Measurements from ENCODE around the gene MATR3.
"Not testable (repeated sequence)": the region's sequence is repeated elsewhere in the genome, so short reads cannot be mapped to it uniquely, and the experiment has no call there.

Gene MATR3

DNA sequence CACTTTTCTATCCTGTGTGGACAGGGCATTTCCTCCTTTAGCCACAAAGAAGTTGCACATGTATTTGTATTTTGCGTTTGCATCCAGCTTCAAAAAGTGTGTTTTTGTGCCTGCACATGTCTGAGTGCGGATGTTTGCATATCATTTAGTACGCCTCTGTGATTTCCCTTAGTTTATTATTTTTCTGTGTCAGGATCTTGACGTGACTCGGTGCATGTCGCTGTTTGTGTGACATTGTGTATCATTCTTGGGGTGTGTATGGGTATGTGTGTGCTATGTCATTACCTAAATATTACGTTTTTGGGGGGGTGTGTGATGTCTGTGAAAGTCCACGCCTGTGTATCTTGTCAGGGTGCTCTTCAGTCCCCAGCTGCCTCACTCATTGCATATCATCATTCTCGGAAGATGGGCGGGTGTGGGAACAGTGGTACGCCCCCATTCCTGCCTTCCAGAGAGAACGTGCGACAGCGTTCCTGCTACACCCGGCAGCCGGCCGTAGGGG lies 47.7 kb downstream of the MATR3 start:
- peaks cover 24% of the 10 kb centered on the region for H3K4me1 ChIP-seq (ENCODE audit: insufficient read depth, low read length)
- peak overlapping the region; percentile 16 for H3K27ac ChIP-seq (ENCODE audit: low read depth, low read length)
- peak overlapping the region; percentile 39 for H3K9ac ChIP-seq (ENCODE audit: low read length)
- no peaks in the 10 kb centered on the region for H3K36me3 ChIP-seq (ENCODE audit: insufficient read depth, low read length)
- H3K4me3 ChIP-seq (ENCODE audit: low read depth in 1 of 2, low read length in 2 of 2), result peak overlapping the region; percentile 45 to 95
- no peaks in the 10 kb centered on the region for H3K9me3 ChIP-seq (ENCODE audit: low read length)
- no peaks in the 10 kb centered on the region for H3K27me3 ChIP-seq (ENCODE audit: control insufficient read depth in 1 of 2, insufficient read depth in 2 of 2, low read length in 2 of 2)

- H3K9ac ChIP-seq (ENCODE audit: low read length), result peak within 1 kb of the TSS; percentile 90
- no peaks in the 10 kb centered on the region for H3K27me3 ChIP-seq (ENCODE audit: control insufficient read depth in 1 of 2, insufficient read depth in 2 of 2, low read length in 2 of 2)
- H3K36me3 ChIP-seq (ENCODE audit: insufficient read depth, low read length), result no peaks in the 10 kb centered on the region
- H3K27ac ChIP-seq (ENCODE audit: low read depth, low read length), result peak within 1 kb of the TSS; percentile 98
- no peaks in the 10 kb centered on the region for H3K9me3 ChIP-seq (ENCODE audit: low read length)
- H3K4me3 ChIP-seq (ENCODE audit: low read depth in 1 of 2, low read length in 2 of 2), result peak within 1 kb of the TSS; percentile 45 to 95
- H3K4me1 ChIP-seq (ENCODE audit: insufficient read depth, low read length), result peaks cover 24% of the 10 kb centered on the region
Measured at GRCh38 chr5:139341689-139342422, 48.3 kb downstream of the MATR3 start, which contains the start of gene PAIP2. Gene PAIP2, plus strand, starts transcription at chr5:139341854. Its CDS starts 21,931 bp downstream, at chr5:139363785.

- Histone ChIP-seq H3K4me1 (ENCODE audit: insufficient read depth, low read length) (peaks cover 24% of the 10 kb centered on the region), H3K27ac (ENCODE audit: low read depth, low read length) (peak overlapping the region; percentile 98)
Measured at GRCh38 chr5:139342423-139342723, 48.8 kb downstream of the MATR3 start.

GRCh38 chr5:139343476-139343875 lies 49.9 kb downstream of the MATR3 start:
- Histone ChIP-seq H3K36me3 (ENCODE audit: insufficient read depth, low read length) (no peaks in the 10 kb centered on the region), H3K27ac (ENCODE audit: low read depth, low read length) (no peak overlapping the region), H3K9ac (ENCODE audit: low read length) (no peak overlapping the region), H3K9me3 (ENCODE audit: low read length) (no peaks in the 10 kb centered on the region), H3K27me3 (ENCODE audit: control insufficient read depth in 1 of 2, insufficient read depth in 2 of 2, low read length in 2 of 2) (no peaks in the 10 kb centered on the region), H3K4me3 (ENCODE audit: low read depth in 1 of 2, low read length in 2 of 2) (peak overlapping the region in 1 of 2 donors; percentile 95), H3K4me1 (ENCODE audit: insufficient read depth, low read length) (peaks cover 24% of the 10 kb centered on the region)

More at GRCh38 chr5:139342423-139342723, 48.8 kb downstream of the MATR3 start:
- H3K36me3 ChIP-seq (ENCODE audit: insufficient read depth, low read length), result no peaks in the 10 kb centered on the region
- peak overlapping the region; percentile 90 for H3K9ac ChIP-seq (ENCODE audit: low read length)
- H3K4me3 ChIP-seq (ENCODE audit: low read depth in 1 of 2, low read length in 2 of 2), result peak overlapping the region; percentile 45 to 95
- H3K27me3 ChIP-seq (ENCODE audit: control insufficient read depth in 1 of 2, insufficient read depth in 2 of 2, low read length in 2 of 2), result no peaks in the 10 kb centered on the region
- no peaks in the 10 kb centered on the region for H3K9me3 ChIP-seq (ENCODE audit: low read length)

- no peak overlapping the region for H3K27ac ChIP-seq (ENCODE audit: low read depth, low read length)
- H3K36me3 ChIP-seq (ENCODE audit: insufficient read depth, low read length), result no peaks in the 10 kb centered on the region
- no peaks in the 10 kb centered on the region for H3K27me3 ChIP-seq (ENCODE audit: control insufficient read depth in 1 of 2, insufficient read depth in 2 of 2, low read length in 2 of 2)
- peaks cover 24% of the 10 kb centered on the region for H3K4me1 ChIP-seq (ENCODE audit: insufficient read depth, low read length)
- H3K9me3 ChIP-seq (ENCODE audit: low read length), result no peaks in the 10 kb centered on the region
- H3K4me3 ChIP-seq (ENCODE audit: low read depth in 1 of 2, low read length in 2 of 2), result no peak overlapping the region
- H3K9ac ChIP-seq (ENCODE audit: low read length), result no peak overlapping the region
Measured at GRCh38 chr5:139344177-139344576, 50.6 kb downstream of the MATR3 start.

DNA sequence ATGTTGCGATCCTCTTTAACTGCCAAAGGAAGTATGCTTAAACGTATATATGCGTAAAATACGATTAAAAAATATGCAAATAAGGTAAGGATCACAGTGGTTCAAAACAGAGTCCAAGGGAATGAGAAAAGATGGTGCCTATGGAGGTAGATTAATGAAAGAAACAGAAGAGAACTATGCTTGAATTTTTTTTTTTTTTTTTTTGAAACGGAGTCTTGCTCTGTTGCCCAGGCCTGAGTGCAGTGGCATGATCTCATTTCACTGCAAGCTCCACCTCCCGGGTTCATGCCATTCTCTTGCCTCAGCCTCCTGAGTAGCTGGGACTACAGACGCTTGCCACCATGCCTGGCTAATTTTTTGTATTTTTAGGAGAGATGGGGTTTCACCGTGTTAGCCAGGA lies 51.9 kb downstream of the MATR3 start:
- not testable (repeated sequence) for H3K36me3 ChIP-seq (ENCODE audit: insufficient read depth, low read length); H3K9me3 ChIP-seq (ENCODE audit: low read length); H3K27ac ChIP-seq (ENCODE audit: low read depth, low read length); H3K4me3 ChIP-seq (ENCODE audit: low read depth in 1 of 2, low read length in 2 of 2); H3K9ac ChIP-seq (ENCODE audit: low read length); H3K27me3 ChIP-seq (ENCODE audit: control insufficient read depth in 1 of 2, insufficient read depth in 2 of 2, low read length in 2 of 2)
- H3K4me1 ChIP-seq (ENCODE audit: insufficient read depth, low read length), result peaks cover 24% of the 10 kb centered on the region

DNA sequence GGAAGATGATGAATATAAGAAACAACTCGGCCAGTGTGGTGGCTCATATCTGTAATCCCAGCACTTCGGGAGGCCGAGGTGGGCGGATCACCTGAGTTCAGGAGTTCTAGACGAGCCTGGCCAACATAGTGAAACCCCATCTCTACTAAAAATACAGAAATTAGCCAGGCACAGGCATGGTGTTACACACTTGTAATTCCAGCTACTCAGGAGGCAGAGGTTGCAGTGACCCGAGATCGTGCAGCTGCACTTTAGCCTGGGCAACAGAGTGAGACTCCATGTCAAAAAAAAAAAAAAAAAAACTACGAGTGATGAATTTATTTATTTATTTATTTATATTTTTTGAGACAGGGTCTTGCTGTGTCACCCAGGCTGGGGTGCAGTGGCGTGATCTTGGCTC lies 54.3 kb downstream of the MATR3 start:
- H3K4me1 ChIP-seq (ENCODE audit: insufficient read depth, low read length), result peaks cover 20% of the 10 kb centered on the region
- not testable (repeated sequence) for H3K36me3 ChIP-seq (ENCODE audit: insufficient read depth, low read length); H3K9ac ChIP-seq (ENCODE audit: low read length); H3K27me3 ChIP-seq (ENCODE audit: control insufficient read depth in 1 of 2, insufficient read depth in 2 of 2, low read length in 2 of 2); H3K27ac ChIP-seq (ENCODE audit: low read depth, low read length); H3K9me3 ChIP-seq (ENCODE audit: low read length); H3K4me3 ChIP-seq (ENCODE audit: low read depth in 1 of 2, low read length in 2 of 2)

GRCh38 chr5:139354186-139354585 lies 60.6 kb downstream of the MATR3 start:
- Histone ChIP-seq H3K4me1 (ENCODE audit: insufficient read depth, low read length) (peaks cover 6% of the 10 kb centered on the region), H3K9me3 (ENCODE audit: low read length) (no peaks in the 10 kb centered on the region), H3K36me3 (ENCODE audit: insufficient read depth, low read length) (peaks cover 9% of the 10 kb centered on the region), H3K27me3 (ENCODE audit: control insufficient read depth in 1 of 2, insufficient read depth in 2 of 2, low read length in 2 of 2) (no peaks in the 10 kb centered on the region), H3K27ac (ENCODE audit: low read depth, low read length) (no peak overlapping the region), H3K4me3 (ENCODE audit: low read depth in 1 of 2, low read length in 2 of 2) (no peak overlapping the region), H3K9ac (ENCODE audit: low read length) (no peak overlapping the region)

- not testable (repeated sequence) for H3K27me3 ChIP-seq (ENCODE audit: control insufficient read depth in 1 of 2, insufficient read depth in 2 of 2, low read length in 2 of 2); H3K4me3 ChIP-seq (ENCODE audit: low read depth in 1 of 2, low read length in 2 of 2); H3K4me1 ChIP-seq (ENCODE audit: insufficient read depth, low read length); H3K36me3 ChIP-seq (ENCODE audit: insufficient read depth, low read length); H3K9ac ChIP-seq (ENCODE audit: low read length); H3K9me3 ChIP-seq (ENCODE audit: low read length); H3K27ac ChIP-seq (ENCODE audit: low read depth, low read length)
Measured at GRCh38 chr5:139355900-139356299, 62.4 kb downstream of the MATR3 start.

DNA sequence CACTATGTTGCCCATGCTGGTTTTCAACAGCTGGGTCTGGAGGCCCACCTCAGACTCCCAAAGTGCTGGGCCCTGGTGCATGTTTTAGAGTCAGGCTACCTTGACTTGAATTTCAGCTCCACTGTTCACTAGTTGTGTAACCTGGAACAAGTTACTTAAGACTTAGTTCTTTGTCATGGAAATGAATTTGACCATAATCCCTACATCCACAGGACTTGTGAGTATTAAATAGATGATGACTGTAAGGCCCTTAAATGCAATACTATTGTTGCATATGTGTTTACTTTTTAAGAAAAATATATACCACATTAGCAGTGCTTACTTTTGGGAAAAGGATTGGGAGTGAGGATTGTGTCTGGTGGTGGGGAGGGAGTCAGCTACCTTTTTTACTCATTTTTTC lies 64.5 kb downstream of the MATR3 start:
- H3K36me3 ChIP-seq (ENCODE audit: insufficient read depth, low read length), result peaks cover 9% of the 10 kb centered on the region
- no peaks in the 10 kb centered on the region for H3K9me3 ChIP-seq (ENCODE audit: low read length)
- peaks cover 7% of the 10 kb centered on the region for H3K4me1 ChIP-seq (ENCODE audit: insufficient read depth, low read length)
- H3K9ac ChIP-seq (ENCODE audit: low read length), result no peak overlapping the region
- H3K27ac ChIP-seq (ENCODE audit: low read depth, low read length), result no peak overlapping the region
- H3K4me3 ChIP-seq (ENCODE audit: low read depth in 1 of 2, low read length in 2 of 2), result no peak overlapping the region
- H3K27me3 ChIP-seq (ENCODE audit: control insufficient read depth in 1 of 2, insufficient read depth in 2 of 2, low read length in 2 of 2), result no peaks in the 10 kb centered on the region

- Histone ChIP-seq H3K36me3 (ENCODE audit: insufficient read depth, low read length) (peaks cover 14% of the 10 kb centered on the region), H3K4me3 (ENCODE audit: low read depth in 1 of 2, low read length in 2 of 2) (no peak overlapping the region), H3K27ac (ENCODE audit: low read depth, low read length) (no peak overlapping the region), H3K4me1 (ENCODE audit: insufficient read depth, low read length) (peaks cover 7% of the 10 kb centered on the region), H3K9me3 (ENCODE audit: low read length) (no peaks in the 10 kb centered on the region), H3K27me3 (ENCODE audit: control insufficient read depth in 1 of 2, insufficient read depth in 2 of 2, low read length in 2 of 2) (no peaks in the 10 kb centered on the region), H3K9ac (ENCODE audit: low read length) (no peak overlapping the region)
Measured at GRCh38 chr5:139360384-139360783, 66.8 kb downstream of the MATR3 start.

DNA sequence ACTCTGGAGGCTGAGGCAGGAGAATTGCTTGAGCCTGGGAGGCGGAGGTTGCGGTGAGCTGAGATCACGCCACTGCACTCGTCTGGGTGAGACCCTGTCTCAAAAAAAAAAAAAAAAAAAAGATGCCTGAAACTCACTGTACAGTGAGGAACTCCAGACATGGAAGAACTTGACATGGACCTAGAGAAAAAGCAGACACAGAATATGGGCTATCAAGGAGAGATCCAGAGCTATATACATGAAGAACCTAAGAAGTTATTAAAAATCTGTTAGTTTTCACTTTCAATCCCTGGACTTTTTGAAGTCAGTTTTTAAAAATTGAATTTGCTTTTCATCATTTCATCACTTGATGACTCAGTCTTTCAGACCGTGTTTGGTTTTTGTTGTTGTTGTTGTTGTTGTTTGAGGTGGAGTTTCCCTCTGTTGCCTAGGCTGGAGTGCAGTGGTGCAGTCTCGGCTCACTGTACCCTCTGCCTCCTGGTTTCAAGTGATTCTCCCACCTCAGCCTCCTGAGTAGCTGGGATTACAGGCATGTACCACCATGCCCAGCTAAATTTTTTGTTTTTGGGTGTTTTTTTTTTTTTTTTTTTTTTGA lies 68.4 kb downstream of the MATR3 start:
- Histone ChIP-seq H3K27ac (ENCODE audit: low read depth, low read length) (no peak overlapping the region), H3K36me3 (ENCODE audit: insufficient read depth, low read length) (peaks cover 29% of the 10 kb centered on the region), H3K9me3 (ENCODE audit: low read length) (no peaks in the 10 kb centered on the region), H3K27me3 (ENCODE audit: control insufficient read depth in 1 of 2, insufficient read depth in 2 of 2, low read length in 2 of 2) (no peaks in the 10 kb centered on the region), H3K9ac (ENCODE audit: low read length) (no peak overlapping the region), H3K4me1 (ENCODE audit: insufficient read depth, low read length) (peaks cover 7% of the 10 kb centered on the region), H3K4me3 (ENCODE audit: low read depth in 1 of 2, low read length in 2 of 2) (no peak overlapping the region)

All from muscle layer of colon (tissue), 2 donors.